ENCODE results near the gene IL4.

The IL4 gene

DNA sequence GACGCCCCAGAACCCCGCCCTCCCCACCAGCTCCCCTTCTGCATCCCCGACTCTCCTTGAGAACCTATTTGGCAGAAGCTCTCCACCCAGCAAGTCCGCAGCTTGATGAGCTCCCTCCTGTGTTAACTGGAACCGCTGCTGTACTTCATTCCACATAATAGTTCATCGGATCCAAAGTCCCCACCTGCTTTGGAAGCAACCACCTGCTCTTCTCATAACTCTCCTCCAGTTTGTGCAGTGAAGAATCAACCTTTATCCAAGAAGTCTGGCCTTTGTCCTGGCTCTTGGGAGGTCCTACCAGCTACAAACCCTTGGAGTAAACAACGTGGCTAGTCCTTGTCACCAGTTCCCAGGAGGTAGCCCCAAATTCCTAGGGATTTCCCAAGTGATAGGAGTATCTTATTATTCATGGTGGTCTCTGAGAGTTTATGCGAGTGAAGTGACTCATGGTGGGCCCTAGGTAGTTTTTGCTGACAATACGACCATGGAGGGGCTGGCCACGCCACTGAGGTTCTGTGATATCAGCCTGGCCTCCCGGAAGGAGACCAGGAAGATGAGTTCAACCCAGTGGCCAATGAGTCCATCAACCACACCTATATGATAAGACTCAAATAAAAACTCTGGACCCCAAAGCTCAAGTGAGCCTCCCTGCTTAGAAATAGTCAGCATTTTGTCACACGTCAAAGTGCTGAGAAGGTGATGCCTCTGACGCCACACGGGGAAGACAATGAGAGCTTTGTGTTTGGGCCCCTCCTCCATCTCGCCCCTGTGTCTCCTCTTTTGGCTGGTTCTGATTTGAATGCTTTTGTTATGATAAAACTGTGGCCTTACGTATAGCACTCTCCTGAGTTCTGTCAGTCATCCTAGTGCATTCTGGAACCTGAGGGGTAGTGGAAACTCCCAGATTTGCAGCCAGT is 3.6 kb upstream of the IL4 start:
- DNase-seq (ENCODE audit: low read depth in 1 of 2, low spot score in 1 of 2): no peak

DNA sequence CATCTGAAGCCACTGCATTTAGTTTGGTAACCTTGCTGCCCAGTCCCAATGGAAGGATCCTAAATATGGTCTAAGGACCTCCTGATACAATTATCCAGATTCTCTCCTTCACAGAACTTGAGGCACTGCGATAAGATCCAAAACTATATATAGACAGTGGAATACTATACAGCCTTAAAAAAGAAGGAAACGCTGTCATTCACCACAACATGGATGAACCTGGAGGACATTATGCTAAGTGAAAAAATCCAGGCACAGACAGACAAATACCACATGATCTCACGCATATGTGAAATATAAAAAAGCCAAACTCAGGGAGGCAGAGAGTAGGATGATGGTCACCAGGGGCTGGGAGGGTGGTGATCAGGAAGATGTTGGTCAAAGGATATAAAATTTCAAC is 2.8 kb upstream of the IL4 start:
- no peak for DNase-seq (ENCODE audit: low read depth in 1 of 2, low spot score in 1 of 2)

DNA sequence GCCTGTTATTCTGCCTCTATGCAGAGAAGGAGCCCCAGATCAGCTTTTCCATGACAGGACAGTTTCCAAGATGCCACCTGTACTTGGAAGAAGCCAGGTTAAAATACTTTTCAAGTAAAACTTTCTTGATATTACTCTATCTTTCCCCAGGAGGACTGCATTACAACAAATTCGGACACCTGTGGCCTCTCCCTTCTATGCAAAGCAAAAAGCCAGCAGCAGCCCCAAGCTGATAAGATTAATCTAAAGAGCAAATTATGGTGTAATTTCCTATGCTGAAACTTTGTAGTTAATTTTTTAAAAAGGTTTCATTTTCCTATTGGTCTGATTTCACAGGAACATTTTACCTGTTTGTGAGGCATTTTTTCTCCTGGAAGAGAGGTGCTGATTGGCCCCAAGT is 301 bp upstream of the IL4 start:
- DNase-seq (ENCODE audit: low read depth in 1 of 2, low spot score in 1 of 2): no peak

DNA sequence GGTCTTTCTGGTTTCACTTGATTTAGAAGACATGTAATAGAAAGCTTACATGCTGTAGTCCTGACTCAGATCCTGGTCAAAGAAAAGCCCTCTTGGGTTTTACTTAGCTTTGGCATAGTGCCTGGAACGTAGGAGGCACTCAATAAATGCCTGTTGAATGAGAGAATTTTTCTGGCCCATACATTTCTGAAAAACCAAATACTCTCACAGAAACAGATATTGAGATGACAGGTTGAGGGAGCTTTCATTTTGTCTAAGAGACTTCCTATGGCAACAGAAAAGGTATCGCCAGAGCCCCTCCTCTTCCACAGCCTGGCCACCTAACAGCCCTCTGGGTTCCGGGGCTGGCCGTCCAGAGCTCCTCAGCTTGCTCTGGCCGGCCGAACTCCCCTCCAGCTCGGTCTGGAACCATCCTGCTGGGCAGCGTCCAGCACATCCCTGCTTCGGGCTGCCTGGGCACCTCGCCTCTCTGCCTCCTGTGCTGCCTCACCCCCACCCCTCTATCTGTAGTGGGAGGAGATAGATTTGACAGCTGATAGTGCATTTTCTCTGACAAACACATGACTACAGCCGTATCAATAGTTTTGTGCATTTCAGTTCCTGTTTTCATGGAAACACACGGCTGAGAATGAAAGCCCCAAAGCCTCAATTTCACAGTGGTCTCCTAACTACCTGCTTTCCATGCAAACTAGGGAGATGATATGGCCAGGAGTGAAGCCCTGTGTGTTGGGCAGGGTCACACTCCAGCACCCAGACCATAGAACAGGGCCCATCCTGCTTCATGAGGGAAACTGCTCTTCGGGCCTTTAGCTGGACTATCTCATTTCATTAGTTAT is 1.1 kb downstream of the IL4 start:
- DNase-seq (ENCODE audit: low read depth in 1 of 2, low spot score in 1 of 2): no peak

DNA sequence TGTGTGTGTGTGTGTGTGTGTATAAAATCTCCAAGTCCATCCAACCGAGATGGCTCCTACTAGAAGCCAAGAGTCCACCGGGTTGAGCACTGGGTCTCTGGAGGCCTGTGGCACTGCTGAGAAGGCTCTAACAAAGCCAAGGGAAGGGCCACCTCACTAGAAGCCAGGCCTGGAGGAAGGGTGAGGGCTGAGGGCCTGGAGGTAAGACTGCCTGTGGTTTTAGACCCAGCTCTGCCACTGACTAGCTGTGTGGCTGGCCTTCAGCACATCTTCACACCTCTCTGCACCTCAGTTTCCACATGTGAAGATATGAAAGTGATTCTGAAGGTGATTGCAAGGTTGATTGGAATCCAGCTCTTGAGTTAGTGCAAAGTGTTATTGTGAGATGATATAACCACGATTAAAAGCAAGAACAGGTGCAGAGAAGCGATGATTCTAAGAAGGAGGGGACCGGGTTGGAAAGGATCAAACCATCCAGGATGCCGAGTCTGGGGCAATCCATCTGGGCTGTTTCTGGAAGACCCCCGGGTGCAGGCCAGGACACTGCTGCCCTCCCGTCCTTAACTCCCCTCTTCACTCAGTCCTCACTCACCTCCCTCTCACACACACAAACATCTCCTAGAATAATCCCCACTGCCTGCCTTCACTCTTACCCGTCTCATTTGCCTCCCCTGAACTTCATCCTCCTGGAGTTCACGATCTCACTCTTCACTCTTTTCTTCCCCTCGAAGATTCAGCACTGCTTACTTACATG is 2.3 kb downstream of the IL4 start:
- DNase-seq (ENCODE audit: low read depth in 1 of 2, low spot score in 1 of 2): no peak

DNA sequence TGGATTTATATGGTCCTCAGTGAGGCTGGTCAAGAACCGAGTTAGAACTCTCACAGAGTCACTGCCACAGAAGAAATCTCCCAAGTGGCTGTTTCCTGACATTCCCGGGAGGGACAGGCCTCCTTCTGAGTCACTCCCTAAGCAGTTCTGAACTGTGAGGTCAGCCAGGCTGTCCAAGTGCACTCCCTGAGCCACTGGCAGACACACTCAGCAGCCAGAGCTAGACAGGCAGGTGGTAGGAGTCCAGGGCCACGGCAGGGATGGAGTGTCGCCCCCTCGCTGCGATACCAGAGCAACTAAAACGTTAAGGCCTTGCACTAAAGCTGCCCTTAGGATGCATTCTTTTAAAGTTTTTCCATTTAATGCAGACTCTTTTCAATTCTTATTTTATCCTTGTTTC is 3.4 kb downstream of the IL4 start:
- DNase-seq (ENCODE audit: low read depth in 1 of 2, low spot score in 1 of 2): no peak

DNA sequence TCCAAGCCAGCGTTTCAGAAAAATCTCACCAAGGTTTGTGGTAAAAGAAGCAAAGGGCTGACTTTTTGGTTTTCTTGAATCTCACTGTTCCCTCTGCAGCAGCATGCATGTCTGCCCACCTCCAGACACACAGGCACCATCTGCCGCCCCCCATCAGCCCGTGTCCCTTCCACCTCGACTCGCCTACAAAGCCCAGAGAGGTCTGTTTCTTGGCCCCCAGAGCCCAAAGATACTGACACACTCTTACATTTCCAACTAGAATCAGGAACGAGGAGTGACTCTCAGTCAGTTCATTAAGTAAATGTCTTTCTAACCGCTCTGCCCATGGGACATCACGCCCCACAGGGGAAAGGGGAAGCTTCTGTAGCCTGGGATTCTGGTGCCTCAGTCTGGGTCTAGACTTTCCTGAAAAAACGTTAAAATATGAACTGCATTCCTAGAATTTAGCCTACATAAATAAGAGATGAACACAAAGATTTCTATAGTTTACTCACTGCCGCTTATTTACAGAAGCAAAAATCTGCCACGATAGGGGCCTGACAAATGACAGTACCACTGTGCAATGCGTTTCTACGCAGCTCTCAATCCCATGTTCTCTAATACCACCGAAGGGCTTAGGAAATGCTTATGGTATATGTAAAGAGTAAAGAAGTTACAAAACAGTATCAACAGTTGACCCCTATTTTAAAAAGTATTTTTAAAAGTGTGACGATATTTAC is 4.1 kb downstream of the IL4 start:
- DNase-seq (ENCODE audit: low read depth in 1 of 2, low spot score in 1 of 2): no peak

DNA sequence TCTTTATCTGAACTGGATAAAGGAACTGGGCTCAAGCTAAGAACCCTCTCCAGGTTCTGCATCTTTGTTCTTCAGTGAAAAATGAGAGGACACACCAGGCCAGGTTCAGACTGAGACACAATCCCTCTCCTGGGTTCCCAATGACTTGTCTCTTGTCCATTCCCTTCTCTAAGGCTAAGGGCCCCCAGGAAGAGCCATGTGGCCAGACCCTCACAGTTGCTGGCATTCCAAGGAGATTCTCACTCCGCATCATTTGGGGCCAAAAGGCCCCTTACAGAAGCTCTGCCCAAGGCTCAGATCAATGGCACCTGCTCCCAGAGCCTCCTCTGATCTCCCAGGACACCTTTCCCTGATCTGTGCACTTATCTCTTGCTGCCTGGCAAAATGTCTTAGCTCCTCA is 4.9 kb downstream of the IL4 start:
- DNase-seq (ENCODE audit: low read depth in 1 of 2, low spot score in 1 of 2): no peak

DNA sequence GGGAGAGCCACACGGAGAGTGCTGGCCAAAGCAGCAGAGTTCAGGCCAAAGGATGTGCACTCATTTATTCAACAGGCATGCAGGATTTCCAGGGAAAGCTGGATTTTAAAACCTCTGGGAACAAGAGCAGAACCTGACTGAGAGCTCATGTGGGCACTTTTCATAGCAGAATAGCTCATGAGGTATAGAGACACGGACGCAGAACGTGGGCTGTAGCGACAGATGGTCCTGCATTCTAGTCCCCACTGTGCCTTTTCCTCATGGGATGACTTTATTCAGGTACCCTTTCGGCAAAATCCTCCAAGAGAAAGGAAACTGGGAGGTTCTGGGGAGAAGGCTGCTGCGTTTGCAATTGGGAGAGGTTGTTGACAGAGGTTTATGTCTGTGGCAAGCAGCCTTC is 5.4 kb downstream of the IL4 start:
- no peak for DNase-seq (ENCODE audit: low read depth in 1 of 2, low spot score in 1 of 2)

DNA sequence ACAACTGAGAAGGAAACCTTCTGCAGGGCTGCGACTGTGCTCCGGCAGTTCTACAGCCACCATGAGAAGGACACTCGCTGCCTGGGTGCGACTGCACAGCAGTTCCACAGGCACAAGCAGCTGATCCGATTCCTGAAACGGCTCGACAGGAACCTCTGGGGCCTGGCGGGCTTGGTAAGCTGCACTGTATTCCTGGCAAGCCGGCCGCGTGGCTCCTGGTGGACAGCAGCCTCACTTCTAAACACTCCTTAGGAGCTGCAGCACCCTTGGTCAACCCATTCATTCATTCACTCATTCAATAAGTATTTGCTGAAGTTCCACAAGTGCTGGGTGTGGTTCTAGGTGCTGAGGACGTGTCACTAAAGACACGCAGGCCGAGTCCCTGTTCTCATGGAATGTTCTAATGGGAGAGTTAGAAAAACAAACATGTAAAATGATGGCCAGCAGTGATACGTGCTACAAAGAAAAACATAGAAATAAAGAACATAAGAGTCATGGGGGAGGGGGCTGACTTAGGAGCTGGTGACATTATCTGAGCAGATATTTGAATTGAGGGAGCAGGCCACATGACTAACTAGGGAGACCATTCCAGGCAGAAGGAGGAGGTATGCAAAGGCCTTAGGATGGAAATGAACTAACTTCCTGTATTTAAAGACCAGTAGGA is 6.1 kb downstream of the IL4 start:
- no peak for DNase-seq (ENCODE audit: low read depth in 1 of 2, low spot score in 1 of 2)

DNA sequence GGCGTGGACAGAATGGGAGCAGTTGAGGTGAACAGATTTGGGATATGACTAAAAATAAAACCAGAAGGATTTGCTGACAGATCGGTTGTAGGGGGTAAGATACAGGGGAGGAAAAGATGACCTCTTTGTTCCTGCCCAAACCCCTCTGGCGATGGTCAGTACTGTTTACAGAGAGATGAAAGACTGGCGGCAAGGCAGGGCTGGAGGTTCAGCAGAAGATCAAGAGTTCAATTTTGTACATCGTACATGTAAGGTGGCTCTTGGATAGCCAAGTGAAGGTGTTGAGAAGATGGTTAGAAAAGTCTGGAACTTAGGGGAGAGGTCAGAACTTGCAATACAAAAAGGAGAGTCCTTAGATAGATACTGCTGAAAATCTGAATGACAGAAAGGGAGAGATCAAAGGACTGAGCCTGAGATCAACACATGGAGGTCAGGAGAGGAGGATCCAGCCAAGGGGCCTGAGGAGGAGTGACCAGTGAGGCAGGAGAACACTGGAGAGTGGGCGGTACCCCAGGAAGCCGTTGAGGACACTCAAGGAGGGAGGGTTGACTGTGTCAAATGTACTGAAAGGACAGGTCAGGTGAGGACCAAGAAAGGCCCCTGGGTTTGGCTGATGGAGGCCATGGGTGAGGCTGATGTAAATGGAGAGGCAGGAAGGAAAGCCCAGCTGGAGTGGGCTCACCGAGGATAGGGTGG is 7.1 kb downstream of the IL4 start:
- DNase-seq (ENCODE audit: low read depth in 1 of 2, low spot score in 1 of 2): no peak

DNA sequence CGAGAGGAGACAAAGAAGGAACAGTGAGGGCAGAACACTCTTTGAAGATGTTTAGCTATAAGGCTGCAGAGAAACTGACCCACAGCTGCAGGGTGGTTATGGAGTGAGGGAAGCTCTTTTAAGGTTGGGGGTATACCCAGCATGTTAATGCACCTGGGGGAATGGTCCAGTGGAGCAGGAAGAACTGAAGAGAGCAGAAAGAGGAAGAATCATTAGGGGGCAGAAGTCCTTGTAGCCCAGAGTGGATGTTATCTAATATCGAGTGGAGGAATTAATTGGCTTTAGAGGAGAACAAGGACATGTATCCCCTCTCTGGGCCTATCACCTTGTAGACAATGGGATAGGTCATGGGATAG is 7.7 kb downstream of the IL4 start:
- no peak for DNase-seq (ENCODE audit: low read depth in 1 of 2, low spot score in 1 of 2)

DNA sequence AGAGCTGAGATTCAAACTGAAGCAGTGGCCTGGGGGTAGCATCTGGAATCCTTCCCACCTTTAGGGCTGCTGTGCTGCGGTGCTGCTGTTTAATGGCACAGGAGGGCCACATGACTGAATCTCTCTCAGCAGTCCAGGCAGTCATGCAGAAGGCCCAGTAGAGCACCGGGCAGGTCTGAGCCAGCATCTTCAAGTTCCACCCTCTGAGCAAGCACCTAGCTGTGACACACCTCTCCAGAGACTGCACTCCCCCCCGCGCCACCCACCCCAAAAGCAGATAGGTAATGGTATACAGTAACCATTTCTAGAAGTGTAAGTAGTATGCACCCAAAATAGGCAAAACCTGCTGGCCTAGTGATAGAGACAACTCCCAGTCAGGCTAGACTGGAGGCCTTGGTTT is 8.2 kb downstream of the IL4 start:
- no peak for DNase-seq (ENCODE audit: low read depth in 1 of 2, low spot score in 1 of 2)

DNA sequence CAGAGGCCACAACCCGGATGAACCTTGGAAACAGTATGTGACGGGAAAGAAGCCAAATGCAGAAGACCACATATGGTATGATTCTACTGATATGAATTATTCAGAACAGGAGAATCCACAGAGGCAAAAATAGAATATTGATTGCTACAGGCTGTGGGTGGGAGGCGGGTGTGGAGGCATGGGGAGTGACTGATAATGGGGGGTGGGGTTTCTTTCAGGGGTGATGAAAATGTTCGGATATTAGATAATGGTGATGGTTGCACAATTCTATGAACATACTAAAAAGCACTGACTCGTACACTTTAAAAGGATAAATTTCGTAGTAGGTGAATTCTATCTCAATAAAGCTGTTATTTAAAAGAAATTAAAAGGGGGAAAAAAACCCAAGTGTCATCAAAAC is 10.7 kb downstream of the IL4 start:
- DNase-seq (ENCODE audit: low read depth in 1 of 2, low spot score in 1 of 2): no peak

DNA sequence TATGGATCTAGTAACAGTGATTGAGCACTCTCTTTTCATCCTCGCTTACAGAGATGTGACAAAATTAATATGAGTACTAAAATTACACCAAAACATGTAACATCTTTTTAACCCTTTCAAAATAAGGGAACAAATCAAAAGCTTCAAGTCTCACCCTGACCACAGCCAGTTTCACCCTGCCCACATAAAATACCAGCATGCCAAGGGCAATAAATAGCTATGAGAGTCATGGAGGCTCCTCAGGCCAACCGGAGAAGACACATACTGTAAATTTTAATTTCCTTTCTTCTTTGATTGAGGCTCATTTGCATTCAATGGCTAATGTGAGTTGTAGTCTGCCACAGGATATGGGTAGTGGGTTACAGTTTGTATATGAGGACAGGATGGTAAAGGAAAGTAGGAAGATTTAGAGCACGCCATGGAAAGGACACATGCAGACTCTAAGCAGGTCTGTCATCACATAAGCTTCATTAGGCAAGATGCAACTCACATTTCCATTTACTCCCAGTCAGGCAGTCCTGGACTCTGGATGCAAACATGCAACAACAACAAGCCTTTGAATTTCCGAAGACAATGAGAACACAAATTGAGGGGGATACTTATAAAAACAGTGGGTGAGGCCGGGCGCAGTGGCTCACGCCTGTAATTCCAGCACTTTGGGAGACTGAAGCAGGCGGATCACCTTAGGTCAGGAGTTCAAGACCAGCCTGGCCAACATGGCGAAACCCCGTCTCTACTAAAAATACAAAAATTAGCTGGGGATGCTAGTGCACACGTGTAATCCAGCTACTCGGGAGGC is 11.3 kb downstream of the IL4 start:
- no peak for DNase-seq (ENCODE audit: low read depth in 1 of 2, low spot score in 1 of 2)

DNA sequence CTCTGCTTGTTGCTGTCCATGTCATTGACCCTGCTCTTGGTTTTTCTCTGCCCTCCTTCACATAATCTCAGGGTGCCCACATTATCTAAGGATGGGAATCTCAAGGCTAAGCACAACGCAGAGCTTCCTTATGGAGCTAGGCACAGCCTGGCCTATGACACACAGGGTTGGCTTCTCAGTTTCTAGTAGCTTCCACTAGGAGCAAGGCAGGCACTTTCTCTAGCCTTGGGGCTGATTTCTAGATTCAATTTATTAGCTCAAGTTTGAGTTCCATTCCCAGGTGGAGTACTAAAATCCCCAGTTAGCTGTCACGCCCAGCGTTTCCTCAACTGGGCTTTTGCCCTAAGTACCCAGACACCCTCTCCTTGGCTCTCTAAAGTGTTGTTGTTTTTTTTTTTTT is 12.4 kb downstream of the IL4 start:
- no peak for DNase-seq (ENCODE audit: low read depth in 1 of 2, low spot score in 1 of 2)

DNA sequence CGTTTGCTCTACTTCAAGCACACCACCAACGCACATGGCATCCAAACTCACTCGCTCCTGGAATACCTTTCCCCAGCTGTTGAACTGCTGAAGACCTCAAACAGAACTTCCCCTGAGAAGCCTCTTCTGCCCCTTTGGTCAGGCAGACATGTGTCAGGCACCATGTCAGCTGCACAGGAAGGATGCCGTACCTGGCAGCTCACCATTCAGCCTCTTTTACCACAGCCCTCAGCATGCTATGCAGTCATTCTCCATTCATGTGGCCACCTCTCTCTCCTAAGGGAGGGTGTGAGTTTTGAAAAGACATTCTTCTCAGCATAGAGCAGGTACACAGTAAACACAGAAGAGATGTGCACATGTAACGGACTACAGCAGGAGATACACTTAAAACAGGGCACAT is 14.2 kb downstream of the IL4 start:
- no peak for DNase-seq (ENCODE audit: low read depth in 1 of 2, low spot score in 1 of 2)

DNA sequence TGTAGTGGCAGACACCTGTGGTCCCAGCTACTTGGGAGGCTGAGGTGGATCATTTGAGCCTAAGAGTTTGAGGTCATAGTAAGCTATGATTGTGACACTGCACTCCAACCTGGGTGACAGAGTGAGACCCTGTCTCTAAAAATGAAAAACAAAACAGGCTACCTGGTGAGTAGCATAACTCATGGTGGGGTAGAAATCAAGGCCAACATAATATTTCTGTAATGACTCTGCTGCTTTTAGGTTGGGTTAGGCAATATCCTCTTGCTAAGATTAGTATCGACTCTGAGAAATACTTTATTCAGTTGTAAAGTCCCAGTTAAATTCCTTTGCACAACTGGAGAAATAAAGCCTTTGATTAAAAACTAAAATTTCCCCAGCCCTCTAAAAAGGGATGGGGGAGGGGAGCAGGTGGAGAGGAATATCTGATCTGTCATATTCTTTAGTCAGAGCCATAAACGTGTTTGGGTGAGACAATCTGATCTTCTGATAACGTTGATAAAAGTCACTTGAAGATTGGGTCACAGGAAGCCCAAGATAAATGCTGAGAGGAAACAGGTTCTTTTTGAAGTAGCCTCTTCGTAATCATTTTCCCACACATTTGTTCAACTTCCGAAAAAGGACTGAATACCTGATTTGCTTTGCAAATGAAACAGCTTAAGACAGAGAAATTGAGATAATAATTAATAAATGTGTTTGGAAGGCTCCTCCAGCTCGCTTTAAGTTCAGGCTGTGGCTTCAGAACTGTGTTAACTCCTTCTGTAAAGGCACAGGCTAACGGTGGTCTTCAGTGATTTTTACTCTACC is 14.9 kb downstream of the IL4 start:
- no peak for DNase-seq (ENCODE audit: low read depth in 1 of 2, low spot score in 1 of 2)

Measured in activated CD4-positive, alpha-beta T cell treated with anti-CD3 and anti-CD28 coated beads, Interleukin-2, amount 50 U/mL, for 24 hours (primary cell).